ENCODE data around the gene TVP23C. TPM values are rescaled to one million over a fixed set of nuclear protein-coding genes. Genes with fewer than 3 reads are reported as not detected.

The TVP23C gene
- total RNA-seq, 1 donor from 2014 or later, result 16.0 TPM

GRCh38 chr17:15481481-15481880, 81.8 kb downstream of the TVP23C start:
- intact Hi-C loops (cut with DNase I), result no loop called here
- H3K27me3 ChIP-seq (ENCODE audit: low read depth), result no peaks in the 10 kb centered on the region
- peaks cover 6% of the 10 kb centered on the region for H3K4me1 ChIP-seq
- no peak overlapping the region for H3K27ac ChIP-seq
- no peak overlapping the region for H3K4me3 ChIP-seq
- no peak for ATAC-seq
- no peaks in the 10 kb centered on the region for H3K9me3 ChIP-seq
- TF ChIP-seq, protein P1, sequence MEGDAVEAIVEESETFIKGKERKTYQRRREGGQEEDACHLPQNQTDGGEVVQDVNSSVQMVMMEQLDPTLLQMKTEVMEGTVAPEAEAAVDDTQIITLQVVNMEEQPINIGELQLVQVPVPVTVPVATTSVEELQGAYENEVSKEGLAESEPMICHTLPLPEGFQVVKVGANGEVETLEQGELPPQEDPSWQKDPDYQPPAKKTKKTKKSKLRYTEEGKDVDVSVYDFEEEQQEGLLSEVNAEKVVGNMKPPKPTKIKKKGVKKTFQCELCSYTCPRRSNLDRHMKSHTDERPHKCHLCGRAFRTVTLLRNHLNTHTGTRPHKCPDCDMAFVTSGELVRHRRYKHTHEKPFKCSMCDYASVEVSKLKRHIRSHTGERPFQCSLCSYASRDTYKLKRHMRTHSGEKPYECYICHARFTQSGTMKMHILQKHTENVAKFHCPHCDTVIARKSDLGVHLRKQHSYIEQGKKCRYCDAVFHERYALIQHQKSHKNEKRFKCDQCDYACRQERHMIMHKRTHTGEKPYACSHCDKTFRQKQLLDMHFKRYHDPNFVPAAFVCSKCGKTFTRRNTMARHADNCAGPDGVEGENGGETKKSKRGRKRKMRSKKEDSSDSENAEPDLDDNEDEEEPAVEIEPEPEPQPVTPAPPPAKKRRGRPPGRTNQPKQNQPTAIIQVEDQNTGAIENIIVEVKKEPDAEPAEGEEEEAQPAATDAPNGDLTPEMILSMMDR (IDR thresholded peaks at IDR 0.05), result no peak
- DNase-seq, result no peak
- H3K36me3 ChIP-seq, result no peaks in the 10 kb centered on the region

DNA sequence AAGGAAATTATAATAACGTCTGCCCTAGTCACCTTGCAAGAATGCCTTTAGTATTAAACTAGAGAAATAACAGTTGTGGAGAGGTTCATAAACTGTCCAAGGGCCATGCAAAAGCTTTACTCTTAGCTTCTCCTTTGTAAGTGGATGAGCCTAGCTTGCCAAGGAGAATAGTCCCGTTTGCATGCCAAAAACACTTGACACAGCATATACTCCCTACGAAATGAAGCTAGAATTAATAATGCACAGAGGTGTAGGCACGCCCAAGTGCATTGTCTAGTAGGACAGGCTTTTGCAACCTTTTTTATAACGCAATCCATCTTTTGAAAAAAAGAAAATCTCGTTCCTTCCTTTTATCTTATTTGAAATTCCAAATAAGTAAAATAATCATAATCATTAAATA, 83.1 kb downstream of the TVP23C start:
- H3K27me3 ChIP-seq (ENCODE audit: low read depth), result no peaks in the 10 kb centered on the region
- no peaks in the 10 kb centered on the region for H3K36me3 ChIP-seq
- H3K4me1 ChIP-seq, result peaks cover 6% of the 10 kb centered on the region
- intact Hi-C loops (cut with DNase I), result no loop called here
- ATAC-seq, result no peak
- no peak overlapping the region for H3K27ac ChIP-seq
- TF ChIP-seq, protein P1 (IDR thresholded peaks at IDR 0.05), result no peak
- no peak overlapping the region for H3K4me3 ChIP-seq
- DNase-seq, result no peak
- H3K9me3 ChIP-seq, result no peaks in the 10 kb centered on the region

DNA sequence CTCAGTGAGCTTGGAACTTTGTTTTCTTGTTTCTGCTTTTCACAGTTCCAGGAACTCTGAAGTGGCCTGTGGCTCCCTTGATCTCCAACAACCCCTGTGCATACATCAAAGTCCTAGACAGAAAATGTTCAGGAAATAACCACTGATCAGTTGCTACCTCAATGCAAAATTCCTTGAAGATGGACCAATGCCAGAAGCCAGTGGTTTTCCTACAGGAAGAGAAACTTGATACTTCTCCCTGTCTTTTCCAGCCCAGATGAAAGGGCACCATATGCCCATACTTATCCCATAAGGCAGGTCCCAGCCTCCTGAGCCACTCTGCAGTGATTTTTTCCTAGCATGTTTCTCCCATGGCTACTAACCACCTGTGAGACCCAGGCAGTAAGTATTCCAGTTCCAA, 83.6 kb downstream of the TVP23C start:
- Histone ChIP-seq H3K4me3 (no peak overlapping the region), H3K4me1 (peaks cover 6% of the 10 kb centered on the region), H3K9me3 (no peaks in the 10 kb centered on the region), H3K27ac (no peak overlapping the region), H3K36me3 (no peaks in the 10 kb centered on the region), H3K27me3 (ENCODE audit: low read depth) (no peaks in the 10 kb centered on the region)
- intact Hi-C loops (cut with DNase I), result no loop called here
- no peak for DNase-seq
- TF ChIP-seq, protein P1 (IDR thresholded peaks at IDR 0.05), result no peak
- ATAC-seq, result no peak

DNA sequence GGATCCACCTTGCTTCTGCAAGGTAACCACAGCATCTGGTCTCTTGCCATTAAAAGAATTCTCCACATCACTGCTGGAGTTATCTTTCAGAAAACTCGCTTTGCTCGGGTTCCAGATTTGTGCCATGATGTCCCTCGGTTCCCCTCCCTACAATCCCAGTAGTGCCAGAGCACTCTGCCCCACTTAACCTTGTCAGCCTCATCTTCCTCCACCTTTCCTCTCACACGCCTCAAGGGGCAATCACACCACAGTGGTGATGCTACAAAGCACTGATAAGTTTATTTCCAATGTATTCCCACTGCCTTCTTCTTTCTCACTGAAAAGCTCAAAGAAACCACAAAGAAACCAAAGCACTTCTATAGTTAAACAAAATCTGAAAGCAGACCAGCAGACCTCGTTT, 84.4 kb downstream of the TVP23C start:
- no peak overlapping the region for H3K27ac ChIP-seq
- intact Hi-C loops (cut with DNase I), result no loop called here
- no peaks in the 10 kb centered on the region for H3K27me3 ChIP-seq (ENCODE audit: low read depth)
- ATAC-seq, result no peak
- H3K9me3 ChIP-seq, result no peaks in the 10 kb centered on the region
- TF ChIP-seq, protein P1 (IDR thresholded peaks at IDR 0.05), result no peak
- no peak overlapping the region for H3K4me3 ChIP-seq
- DNase-seq, result no peak
- H3K4me1 ChIP-seq, result peaks cover 6% of the 10 kb centered on the region
- no peaks in the 10 kb centered on the region for H3K36me3 ChIP-seq

DNA sequence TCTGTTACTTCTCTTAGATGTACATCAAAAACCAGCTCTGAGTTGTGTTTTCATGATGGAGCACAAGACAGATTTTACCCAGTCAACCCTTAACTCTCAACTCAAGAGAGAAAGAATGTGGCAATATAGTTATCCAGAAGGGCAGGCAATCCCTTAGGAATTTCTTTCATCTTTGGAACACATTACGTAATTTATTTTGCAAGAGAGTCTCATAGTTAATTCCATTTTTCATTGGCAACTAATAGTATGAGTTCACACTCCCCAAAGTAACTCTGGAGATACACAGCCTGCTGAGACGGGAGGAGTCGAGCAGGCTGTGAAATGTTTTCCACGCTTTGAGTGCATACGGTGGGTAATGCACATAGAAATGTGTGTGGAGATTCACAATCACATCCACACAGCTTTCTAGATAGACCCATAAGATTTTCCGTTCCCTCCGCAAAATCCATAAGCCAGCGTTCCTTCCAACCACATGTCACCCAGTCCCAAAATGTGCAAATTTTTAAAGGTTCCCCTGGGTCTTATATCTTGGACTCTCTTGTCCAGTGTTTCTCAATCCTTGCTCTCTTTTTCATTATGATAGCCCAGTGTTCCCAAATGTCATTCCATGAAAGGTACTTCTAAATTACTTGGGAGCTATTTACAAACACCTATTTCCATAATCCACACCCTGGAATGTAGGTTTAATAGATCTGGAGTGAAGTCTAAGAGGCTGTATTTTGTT, 87.5 kb downstream of the TVP23C start:
- ATAC-seq (peak; percentile 60 to 63), DNase-seq (no peak)
- Histone ChIP-seq H3K9me3 (no peaks in the 10 kb centered on the region), H3K36me3 (no peaks in the 10 kb centered on the region), H3K4me1 (peaks cover 6% of the 10 kb centered on the region), H3K27me3 (ENCODE audit: low read depth) (no peaks in the 10 kb centered on the region), H3K4me3 (no peak overlapping the region), H3K27ac (no peak overlapping the region)
- intact Hi-C loops (cut with DNase I), result no loop called here
- TF ChIP-seq, protein P1 (IDR thresholded peaks at IDR 0.05), result no peak
